ENCODE results near the gene TBC1D23.
"Not testable (repeated sequence)": the region's sequence is repeated elsewhere in the genome, so short reads cannot be mapped to it uniquely, and the experiment has no call there.

GRCh38 chr3:100336229-100336628 lies 75.4 kb downstream of the TBC1D23 start:
- TF ChIP-seq, protein P1, sequence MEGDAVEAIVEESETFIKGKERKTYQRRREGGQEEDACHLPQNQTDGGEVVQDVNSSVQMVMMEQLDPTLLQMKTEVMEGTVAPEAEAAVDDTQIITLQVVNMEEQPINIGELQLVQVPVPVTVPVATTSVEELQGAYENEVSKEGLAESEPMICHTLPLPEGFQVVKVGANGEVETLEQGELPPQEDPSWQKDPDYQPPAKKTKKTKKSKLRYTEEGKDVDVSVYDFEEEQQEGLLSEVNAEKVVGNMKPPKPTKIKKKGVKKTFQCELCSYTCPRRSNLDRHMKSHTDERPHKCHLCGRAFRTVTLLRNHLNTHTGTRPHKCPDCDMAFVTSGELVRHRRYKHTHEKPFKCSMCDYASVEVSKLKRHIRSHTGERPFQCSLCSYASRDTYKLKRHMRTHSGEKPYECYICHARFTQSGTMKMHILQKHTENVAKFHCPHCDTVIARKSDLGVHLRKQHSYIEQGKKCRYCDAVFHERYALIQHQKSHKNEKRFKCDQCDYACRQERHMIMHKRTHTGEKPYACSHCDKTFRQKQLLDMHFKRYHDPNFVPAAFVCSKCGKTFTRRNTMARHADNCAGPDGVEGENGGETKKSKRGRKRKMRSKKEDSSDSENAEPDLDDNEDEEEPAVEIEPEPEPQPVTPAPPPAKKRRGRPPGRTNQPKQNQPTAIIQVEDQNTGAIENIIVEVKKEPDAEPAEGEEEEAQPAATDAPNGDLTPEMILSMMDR (IDR thresholded peaks at IDR 0.05), result not testable (repeated sequence)
- TF ChIP-seq POLR2A (IDR thresholded peaks at IDR 0.05), result not testable (repeated sequence)
